HG02840 (cell line): Measurements from ENCODE around the gene IRS2.

ENCODE experiments used
- ATAC-seq: cut with Tn5 transposase; IDR thresholded peaks from one replicate; pipeline ENCODE4 v1.9.1; 2021; ENCODE audit warnings: mild to moderate bottlenecking, moderate library complexity, moderate number of reproducible peaks; ENCODE audit not compliant: unreplicated experiment, low FRiP score

The IRS2 gene

DNA sequence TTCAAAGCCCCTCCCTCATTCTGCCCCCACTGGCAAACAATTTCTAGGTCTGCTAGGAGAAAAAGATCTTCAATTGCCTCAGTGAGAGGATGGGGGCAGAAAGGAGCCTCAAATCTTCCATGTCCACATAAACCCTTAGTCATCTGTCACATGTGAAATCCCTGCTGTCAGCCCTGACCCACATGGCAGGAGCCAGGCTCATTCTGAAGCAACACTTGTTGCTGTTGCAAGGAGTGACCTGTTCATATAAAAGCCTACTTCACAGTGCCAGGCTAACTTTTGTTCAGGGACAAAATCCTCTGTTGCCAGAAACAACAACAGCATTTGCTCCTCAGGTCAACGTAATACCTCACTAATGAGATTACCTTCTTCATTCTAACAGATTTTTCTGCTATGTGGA, 70.5 kb downstream of the IRS2 start:
- ATAC-seq = no peak

GRCh38 chr13:109713681-109714080, 72.7 kb downstream of the IRS2 start:
- no peak for ATAC-seq

GRCh38 chr13:109712124-109712722, 74.2 kb downstream of the IRS2 start:
- ATAC-seq = no peak

DNA sequence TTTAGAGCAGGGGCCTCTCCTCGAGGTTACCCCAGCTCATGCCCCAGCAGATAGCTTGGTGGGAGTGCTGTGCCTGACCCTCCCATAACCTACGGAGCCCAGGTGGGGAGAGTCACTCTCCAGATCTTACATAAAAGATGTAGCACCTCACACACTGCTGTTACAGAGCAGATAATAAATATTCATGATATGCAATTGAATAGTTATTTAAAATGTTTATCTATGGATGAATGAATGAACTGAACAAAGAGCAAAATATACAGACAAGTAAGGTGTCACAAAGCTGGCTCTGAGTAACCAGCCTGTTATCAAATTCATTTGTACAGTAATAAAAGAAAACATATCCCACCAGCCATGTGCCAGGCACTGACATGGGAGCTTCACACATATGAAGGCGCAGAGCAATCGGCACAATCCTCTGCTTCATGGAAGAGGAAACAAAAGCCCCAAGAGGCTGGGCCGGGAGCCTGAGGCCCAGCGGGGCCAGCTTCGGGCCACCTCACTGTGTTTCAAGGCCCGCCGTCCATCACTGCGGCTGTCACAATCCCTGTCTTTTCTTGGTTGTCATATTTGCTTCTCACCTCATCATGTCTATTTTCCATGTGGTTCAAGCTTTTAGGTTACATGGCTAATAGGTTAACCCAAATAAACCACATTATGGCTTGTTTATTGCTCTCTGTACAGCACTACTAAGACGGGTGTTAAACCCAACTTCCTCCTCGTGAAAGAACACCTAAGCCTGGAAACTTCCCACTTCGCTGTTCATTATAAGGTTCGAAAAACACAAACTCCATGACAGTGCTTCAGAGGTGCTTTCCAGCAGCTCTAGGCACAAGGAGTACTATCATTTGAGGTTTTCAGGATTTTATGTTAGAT, 78.4 kb downstream of the IRS2 start:
- no peak for ATAC-seq

DNA sequence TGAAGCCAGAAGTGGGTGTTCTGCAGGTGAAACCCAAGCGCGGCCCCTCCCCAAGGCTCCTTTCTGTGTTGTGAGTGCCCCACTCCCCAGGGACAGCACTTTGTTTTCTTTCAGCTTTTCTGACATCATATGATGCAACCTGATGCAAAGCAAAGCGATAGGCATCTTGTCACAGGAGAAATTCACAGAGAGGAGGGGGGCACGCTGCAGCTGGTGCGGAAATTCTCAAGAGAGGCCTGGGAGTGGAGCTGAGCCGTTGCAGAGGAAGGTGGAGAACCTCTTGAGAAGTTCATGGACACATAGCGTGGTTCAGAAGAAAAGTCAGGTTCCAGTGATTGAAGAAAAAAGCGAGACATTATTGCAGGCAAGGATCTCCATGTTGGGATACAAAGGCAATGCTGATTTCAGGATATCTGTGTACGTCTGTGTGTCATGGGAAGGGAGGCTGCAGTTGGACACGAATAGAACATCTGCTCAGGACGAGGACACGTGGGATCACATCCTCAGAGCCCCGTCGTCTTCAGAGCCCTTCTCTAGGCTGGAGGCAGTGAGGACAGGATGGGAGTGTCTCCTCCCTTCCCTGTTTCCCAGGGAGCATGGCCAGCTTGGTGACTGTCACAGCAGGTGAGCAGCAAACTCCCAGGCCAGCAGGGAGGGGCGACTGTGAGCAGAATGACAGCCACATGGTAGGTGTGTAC, 79.2 kb downstream of the IRS2 start:
- ATAC-seq = no peak

GRCh38 chr13:109706015-109706715, 80.2 kb downstream of the IRS2 start:
- ATAC-seq = no peak

DNA sequence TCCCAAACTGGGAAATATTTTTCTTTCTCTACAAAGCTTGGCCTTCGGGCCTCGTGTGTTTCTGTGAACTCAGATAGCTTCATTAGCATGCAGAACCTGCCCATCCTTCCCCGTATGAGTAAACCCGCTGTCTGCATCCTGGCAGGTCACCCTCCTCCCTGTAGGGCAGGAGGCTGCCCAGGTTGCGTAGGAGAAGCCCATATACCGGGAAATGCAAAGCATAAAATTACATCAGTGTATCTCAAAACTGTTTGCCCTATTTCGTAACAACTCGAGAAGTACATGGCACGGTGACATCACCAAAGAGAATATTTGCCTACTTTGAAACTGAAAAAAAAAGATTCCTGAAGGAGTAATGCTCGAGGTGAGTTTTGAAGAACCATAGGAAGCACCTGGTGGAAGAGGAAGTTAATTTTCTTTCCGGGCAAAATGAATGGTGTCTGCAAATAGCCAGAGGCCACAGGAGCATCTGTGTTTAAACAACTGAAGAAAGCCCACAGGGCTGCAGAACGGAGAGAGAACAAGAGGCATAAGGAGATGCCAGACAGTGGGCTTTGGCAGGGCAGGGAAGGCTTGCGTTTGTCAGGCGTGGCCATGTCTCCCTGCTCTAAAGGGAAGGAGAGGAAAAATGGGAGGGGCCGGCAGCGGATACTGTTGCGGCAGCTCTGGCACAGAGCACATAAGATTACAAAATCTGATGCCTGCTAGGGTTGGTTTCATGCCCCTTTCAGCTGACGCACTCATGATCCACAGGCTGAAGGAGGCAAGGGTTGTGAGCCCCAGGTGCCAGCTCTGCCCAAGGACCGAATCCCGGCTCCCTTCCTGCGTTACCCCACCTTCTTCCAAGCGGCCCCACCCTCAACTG, 81.4 kb downstream of the IRS2 start:
- ATAC-seq = no peak

DNA sequence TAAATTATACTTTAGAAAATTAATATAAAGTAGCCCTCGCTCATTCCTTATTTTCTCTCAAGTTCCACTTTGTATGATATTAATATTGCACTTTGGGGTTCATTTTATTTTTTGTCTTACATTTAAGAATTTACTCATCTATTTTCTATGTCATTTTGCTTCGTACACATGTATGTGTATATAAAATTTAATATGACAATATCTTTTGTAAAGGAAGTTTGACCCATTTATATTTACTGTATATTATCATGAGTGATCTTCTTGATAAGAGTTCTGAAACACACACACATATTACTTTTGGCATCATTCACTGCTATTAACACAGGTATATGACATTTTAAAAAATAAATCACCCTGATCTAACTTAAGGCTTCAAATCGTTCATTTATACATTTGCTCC, 83.1 kb downstream of the IRS2 start:
- ATAC-seq = no peak
